ENCODE results near the gene PHACTR1. TPM values are rescaled to one million over a fixed set of nuclear protein-coding genes. Genes with fewer than 3 reads are reported as not detected.

PHACTR1 gene
- total RNA-seq, 4 donors from 2014 or later = 2.6 to 11.2 (median 4.9) TPM

- no peak for TF ChIP-seq CTCF (IDR thresholded peaks at IDR 0.05; ENCODE audit: low read depth)
Observed at GRCh38 chr6:12761376-12762115, 45.0 kb downstream of the PHACTR1 start.

- no peak for TF ChIP-seq CTCF (IDR thresholded peaks at IDR 0.05; ENCODE audit: low read depth)
Observed at GRCh38 chr6:12766365-12766764, 49.8 kb downstream of the PHACTR1 start.

GRCh38 chr6:12767016-12767415 lies 50.4 kb downstream of the PHACTR1 start:
- no peak for TF ChIP-seq CTCF (IDR thresholded peaks at IDR 0.05; ENCODE audit: low read depth)

GRCh38 chr6:12769556-12770256 lies 53.1 kb downstream of the PHACTR1 start:
- no peak for TF ChIP-seq CTCF (IDR thresholded peaks at IDR 0.05; ENCODE audit: low read depth)

GRCh38 chr6:12772416-12772815 lies 55.8 kb downstream of the PHACTR1 start:
- no peak for TF ChIP-seq CTCF (IDR thresholded peaks at IDR 0.05; ENCODE audit: low read depth)

- no peak for TF ChIP-seq CTCF (IDR thresholded peaks at IDR 0.05; ENCODE audit: low read depth)
Observed at GRCh38 chr6:12776291-12776690, 59.7 kb downstream of the PHACTR1 start.

GRCh38 chr6:12779772-12780171 lies 63.2 kb downstream of the PHACTR1 start:
- TF ChIP-seq CTCF (IDR thresholded peaks at IDR 0.05; ENCODE audit: low read depth) = no peak

Measured in subcutaneous adipose tissue (tissue), 4 donors.